COLO829 (cell line): ENCODE data around the gene NEAT1.

ENCODE experiments used
- DNase-seq: peaks from one replicate; pipeline ENCODE4 v3.0.0; 2012; ENCODE audit warnings: low spot score

Gene NEAT1

DNA sequence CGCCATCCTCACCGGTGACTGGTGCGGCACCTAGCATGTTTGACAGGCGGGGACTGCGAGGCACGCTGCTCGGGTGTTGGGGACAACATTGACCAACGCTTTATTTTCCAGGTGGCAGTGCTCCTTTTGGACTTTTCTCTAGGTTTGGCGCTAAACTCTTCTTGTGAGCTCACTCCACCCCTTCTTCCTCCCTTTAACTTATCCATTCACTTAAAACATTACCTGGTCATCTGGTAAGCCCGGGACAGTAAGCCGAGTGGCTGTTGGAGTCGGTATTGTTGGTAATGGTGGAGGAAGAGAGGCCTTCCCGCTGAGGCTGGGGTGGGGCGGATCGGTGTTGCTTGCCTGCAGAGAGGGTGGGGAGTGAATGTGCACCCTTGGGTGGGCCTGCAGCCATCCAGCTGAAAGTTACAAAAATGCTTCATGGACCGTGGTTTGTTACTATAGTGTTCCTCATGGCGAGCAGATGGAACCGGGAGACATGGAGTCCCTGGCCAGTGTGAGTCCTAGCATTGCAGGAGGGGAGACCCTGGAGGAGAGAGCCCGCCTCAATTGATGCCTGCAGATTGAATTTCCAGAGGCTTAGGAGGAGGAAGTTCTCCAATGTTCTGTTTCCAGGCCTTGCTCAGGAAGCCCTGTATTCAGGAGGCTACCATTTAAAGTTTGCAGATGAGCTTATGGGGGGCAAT lies 1.1 kb downstream of the NEAT1 start:
- DNase-seq: no peak

DNA sequence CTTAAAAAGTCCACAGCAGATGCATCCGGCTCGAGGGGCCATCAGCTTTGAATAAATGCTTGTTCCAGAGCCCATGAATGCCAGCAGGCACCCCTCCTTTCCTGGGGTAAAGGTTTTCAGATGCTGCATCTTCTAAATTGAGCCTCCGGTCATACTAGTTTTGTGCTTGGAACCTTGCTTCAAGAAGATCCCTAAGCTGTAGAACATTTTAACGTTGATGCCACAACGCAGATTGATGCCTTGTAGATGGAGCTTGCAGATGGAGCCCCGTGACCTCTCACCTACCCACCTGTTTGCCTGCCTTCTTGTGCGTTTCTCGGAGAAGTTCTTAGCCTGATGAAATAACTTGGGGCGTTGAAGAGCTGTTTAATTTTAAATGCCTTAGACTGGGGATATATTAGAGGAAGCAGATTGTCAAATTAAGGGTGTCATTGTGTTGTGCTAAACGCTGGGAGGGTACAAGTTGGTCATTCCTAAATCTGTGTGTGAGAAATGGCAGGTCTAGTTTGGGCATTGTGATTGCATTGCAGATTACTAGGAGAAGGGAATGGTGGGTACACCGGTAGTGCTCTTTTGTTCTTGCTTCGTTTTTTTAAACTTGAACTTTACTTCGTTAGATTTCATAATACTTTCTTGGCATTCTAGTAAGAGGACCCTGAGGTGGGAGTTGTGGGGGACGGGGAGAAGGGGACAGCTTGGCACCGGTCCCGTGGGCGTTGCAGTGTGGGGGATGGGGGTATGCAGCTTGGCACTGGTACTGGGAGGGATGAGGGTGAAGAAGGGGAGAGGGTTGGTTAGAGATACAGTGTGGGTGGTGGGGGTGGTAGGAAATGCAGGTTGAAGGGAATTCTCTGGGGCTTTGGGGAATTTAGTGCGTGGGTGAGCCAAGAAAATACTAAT lies 1.9 kb downstream of the NEAT1 start:
- DNase-seq: no peak

- no peak for DNase-seq
Observed at GRCh38 chr11:65425105-65425970, 2.7 kb downstream of the NEAT1 start.

DNA sequence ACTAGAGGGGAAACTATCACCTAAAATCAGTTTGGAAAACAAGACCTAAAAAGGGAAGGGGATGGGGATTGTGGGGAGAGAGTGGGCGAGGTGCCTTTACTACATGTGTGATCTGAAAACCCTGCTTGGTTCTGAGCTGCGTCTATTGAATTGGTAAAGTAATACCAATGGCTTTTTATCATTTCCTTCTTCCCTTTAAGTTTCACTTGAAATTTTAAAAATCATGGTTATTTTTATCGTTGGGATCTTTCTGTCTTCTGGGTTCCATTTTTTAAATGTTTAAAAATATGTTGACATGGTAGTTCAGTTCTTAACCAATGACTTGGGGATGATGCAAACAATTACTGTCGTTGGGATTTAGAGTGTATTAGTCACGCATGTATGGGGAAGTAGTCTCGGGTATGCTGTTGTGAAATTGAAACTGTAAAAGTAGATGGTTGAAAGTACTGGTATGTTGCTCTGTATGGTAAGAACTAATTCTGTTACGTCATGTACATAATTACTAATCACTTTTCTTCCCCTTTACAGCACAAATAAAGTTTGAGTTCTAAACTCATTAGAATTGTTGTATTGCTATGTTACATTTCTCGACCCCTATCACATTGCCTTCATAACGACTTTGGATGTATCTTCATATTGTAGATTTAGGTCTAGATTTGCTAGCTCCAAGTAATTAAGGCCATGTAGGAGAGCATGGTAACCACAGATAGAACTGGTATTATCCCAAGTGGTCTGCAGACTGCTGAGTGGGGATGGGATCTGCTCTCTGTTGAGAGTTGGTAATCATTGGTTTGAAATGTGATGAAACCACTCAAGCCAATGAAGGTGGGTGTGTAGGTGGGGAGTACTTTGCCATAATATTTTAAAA lies 3.6 kb downstream of the NEAT1 start:
- DNase-seq: no peak

DNA sequence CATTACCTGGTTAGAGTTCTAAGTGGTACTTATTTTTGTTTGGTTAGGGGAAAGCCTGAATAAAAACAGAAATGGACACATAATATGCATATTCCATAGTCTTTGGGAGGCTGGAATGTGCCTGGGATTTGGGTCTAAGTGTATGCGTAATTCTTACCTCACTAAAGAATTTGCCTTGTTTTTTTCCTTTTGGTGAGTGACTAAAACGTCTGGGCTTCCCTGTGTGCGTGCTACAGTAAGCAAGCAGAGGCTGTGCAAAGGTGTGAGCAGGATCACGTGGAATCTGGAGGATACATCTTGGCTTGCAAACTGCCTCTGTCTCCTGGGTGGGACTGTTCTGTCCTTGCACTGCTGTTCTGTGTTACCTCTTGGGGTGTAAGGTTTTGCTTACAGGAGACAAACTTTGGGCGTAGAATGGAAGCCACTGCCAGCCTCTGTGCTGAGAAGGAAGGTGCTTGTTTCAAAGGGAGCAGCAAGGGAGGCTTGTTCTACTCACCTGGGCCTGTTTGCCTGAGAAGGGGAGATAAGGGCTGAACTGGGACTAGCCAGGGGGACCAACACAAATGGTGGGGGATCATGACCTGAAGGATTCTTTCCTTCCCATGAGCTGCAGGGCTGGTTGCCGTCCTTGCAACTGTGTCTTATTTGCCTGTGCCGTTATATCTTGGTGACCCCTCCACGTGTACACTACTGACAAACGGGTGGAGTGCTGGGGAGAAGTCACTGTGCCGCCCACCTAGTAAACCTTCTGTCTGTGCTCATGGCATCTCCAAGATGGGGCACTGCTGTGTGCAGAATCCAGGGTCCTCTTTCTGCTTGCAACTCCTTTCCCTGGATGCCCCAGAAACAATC lies 4.5 kb downstream of the NEAT1 start:
- DNase-seq: no peak

- no peak for DNase-seq
Observed at GRCh38 chr11:65427691-65428577, 5.3 kb downstream of the NEAT1 start.

DNA sequence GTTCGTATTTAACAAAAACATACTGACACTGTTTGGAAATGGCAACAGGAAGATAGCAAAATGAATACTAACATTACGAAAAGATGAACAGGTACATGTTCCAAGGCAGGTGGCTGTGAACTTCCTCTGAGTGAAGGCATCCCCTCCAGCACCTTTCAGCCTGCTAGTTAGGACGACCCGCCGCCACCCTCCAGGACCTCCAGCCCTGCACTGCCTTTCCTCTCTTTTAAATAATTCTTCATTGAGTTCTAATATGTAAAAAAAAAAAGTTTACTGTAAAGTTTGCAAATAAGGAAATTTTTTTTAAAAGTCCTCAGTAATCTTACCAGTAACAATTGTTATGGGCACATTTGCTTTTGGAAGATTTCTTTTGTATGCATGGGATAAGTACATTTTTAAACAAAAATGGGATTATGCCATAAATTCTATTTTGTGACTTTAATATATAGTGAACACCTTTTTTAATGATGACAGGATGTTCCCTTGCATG lies 6.0 kb downstream of the NEAT1 start:
- DNase-seq: no peak

DNA sequence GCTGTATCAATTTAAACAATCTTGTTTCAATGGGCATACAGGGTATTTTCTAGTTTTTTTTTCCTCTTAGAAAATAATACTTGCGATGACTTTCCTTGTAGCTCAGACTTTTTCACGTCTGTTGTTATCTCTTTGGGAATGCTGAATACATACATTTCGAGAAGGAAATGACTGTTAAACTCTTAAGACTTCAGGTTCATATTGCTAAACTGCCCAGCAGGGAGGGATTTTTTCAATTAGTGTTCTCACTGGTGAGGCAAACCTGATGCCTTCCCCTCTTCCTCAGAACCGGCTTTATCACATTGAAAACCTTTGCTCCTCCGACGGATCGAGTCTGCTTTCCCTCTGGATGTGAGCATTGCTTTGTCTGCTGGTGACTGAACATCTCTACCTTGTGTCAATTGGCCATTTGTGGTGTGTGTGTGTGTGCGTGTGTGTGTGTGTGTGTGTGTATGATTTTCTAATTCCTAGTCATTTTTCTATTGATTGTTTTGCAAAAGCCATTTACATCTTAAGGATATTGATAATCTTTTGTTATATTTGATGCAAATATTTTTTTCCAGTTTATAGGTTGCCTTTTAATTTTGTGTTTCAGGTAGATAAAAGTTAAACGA lies 6.6 kb downstream of the NEAT1 start:
- no peak for DNase-seq

GRCh38 chr11:65429724-65430405 lies 7.3 kb downstream of the NEAT1 start:
- DNase-seq: no peak

- no peak for DNase-seq
Observed at GRCh38 chr11:65430406-65431217, 8.0 kb downstream of the NEAT1 start.

- DNase-seq: no peak
Observed at GRCh38 chr11:65431451-65432099, 9.0 kb downstream of the NEAT1 start.

- DNase-seq: no peak
Observed at GRCh38 chr11:65432100-65432650, 9.6 kb downstream of the NEAT1 start.

DNA sequence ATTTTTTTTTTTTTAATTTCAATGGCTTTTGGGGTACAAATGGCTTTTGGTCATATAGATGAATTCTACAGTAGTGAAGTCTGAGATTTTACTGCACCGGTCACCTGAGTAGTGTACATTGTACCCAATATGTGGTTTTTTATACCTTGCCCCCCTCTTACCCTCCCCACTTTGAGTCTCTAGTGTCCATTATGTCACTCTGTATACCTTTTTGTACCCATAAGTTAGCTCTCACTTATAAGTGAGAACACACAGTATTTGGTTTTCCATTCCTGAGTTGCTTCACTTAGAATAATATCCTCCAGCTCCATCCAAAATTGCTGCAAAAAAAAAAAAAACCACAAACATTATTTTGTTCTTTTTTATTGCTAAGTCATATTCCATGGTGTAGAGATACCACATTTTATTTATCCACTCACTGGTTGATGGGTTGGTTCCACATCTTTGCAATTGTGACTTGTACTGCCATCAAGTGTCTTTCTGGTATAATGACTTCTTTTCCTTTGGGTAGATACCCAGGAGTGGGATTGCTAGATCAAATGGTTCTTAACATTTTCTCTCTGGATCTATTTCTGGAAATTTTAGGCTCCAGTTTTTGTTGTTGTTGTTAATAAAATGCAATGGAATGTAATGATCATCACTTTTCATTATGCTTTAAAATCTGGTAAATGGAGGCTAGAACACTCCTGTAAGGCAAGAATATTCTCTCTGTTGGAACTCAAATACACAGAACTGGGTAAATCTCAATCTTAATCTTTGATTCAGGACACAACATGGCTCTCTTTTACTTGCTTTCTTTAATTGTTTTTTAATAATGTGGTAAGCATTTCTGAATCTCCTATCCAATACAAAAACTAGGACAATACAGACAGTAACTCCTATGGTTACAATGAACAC lies 10.3 kb downstream of the NEAT1 start:
- no peak for DNase-seq

DNA sequence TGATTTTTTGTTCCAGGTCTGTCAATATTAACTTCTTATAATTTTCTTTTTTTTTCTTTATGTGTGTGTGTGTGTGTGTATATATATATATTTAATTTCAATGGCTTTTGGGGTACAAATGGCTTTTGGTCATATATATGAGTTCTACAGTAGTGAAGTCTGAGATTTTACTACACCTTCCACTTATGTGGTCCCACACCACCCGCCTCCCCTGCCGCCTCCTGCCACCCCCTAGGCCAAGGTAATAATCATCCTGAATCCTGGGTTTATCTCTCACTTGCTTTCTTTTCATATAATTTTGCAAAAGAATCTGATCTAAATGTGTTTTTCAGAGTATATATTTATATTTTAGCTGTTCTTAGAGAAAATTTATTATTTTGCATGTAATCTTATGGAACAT lies 11.1 kb downstream of the NEAT1 start:
- no peak for DNase-seq

DNA sequence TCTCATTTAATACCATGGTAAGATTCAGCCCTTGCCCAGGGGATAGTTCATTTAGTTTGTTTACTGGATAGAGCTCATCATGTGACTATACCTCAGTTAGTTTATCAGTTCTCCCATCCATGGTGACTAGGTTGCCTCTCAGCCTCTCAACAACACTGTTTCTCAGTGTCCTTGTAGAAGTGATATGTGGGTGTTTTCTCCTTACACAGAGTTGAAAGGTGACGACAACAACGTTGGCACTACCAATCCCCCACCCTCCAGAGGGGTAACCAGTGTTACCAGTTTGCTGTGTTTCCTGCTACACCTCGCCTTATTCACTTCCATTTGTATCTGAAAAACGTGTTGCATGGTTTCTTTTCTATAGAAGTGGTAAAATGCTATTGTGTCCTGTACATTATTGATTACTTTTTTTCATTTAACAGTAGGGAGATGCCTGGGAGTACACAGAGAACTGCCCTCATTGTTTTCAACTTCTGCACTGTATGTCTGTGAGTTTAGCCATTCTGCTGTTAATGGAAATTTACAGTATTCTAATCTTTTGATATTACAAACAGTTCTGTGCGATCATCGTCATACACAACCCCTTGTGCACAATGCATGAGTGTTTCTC lies 11.6 kb downstream of the NEAT1 start:
- no peak for DNase-seq
